ENCODE measurements around the gene VPS29. TPM values are rescaled to one million over a fixed set of nuclear protein-coding genes. Genes with fewer than 3 reads are reported as not detected.

Gene VPS29
- 51.4 and 54.8 TPM in 2 replicates for total RNA-seq

GRCh38 chr12:110501752-110502738 lies at the start of gene VPS29, which contains the start of gene RAD9B:
Gene VPS29 (minus strand): TSS chr12:110502111. CDS start chr12:110502051, 60 bp downstream.
Gene RAD9B (plus strand): TSS chr12:110502331. CDS start chr12:110502338, 7 bp downstream.
- no peaks in the 10 kb centered on the region for H3K9me3 ChIP-seq (ENCODE audit: low read depth, low read length)
- peak within 1 kb of the TSS; percentile 81 for H3K4me3 ChIP-seq (ENCODE audit: insufficient read depth, low read length)
- peak within 1 kb of the TSS; percentile 78 for H3K27ac ChIP-seq (ENCODE audit: low read depth, low read length)
- peak within 1 kb of the TSS; percentile 83 for H3K4me2 ChIP-seq (ENCODE audit: insufficient read depth, low read length)
- H3K27me3 ChIP-seq (ENCODE audit: insufficient read depth, low read length), result no peaks in the 10 kb centered on the region
- H3K4me1 ChIP-seq (ENCODE audit: insufficient read depth, low read length), result peaks cover 30% of the 10 kb centered on the region
- DNase-seq (ENCODE audit: insufficient read length, low spot score, missing footprints), result peak; percentile 97
- TF ChIP-seq, protein P1, sequence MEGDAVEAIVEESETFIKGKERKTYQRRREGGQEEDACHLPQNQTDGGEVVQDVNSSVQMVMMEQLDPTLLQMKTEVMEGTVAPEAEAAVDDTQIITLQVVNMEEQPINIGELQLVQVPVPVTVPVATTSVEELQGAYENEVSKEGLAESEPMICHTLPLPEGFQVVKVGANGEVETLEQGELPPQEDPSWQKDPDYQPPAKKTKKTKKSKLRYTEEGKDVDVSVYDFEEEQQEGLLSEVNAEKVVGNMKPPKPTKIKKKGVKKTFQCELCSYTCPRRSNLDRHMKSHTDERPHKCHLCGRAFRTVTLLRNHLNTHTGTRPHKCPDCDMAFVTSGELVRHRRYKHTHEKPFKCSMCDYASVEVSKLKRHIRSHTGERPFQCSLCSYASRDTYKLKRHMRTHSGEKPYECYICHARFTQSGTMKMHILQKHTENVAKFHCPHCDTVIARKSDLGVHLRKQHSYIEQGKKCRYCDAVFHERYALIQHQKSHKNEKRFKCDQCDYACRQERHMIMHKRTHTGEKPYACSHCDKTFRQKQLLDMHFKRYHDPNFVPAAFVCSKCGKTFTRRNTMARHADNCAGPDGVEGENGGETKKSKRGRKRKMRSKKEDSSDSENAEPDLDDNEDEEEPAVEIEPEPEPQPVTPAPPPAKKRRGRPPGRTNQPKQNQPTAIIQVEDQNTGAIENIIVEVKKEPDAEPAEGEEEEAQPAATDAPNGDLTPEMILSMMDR (IDR thresholded peaks at IDR 0.05; ENCODE audit: extremely low read depth, low read depth, low read length), result no peak
- H3K36me3 ChIP-seq (ENCODE audit: insufficient read depth, low read length), result peaks cover 15% of the 10 kb centered on the region
- H2AFZ ChIP-seq (ENCODE audit: low read length), result peak within 1 kb of the TSS; percentile 96
- peaks cover 47% of the 10 kb centered on the region for H3K79me2 ChIP-seq (ENCODE audit: insufficient read depth, low read length)
- no peaks in the 10 kb centered on the region for H4K20me1 ChIP-seq (ENCODE audit: insufficient read depth, low read length)

DNA sequence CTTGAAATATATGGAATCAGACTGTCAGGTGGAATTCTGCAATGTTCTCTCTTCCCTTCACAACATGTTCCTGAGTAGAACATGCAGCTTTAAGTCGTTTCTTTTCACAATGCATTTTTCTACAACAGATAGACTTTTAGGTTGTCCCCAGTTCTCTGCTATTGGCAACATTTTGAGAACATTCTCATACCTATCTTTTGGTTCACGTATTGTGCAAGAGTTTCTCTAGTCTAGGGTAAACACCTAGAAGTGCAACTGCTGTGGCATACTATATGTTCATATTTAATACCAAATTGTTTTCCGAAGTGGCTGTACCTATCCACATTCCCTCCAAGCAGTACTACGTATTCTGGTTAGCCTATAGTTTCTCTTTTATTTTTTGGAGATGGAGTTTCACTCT lies 49.1 kb upstream of the VPS29 start:
- Histone ChIP-seq H3K27ac (ENCODE audit: low read depth, low read length) (no peak overlapping the region), H3K27me3 (ENCODE audit: insufficient read depth, low read length) (no peaks in the 10 kb centered on the region), H3K79me2 (ENCODE audit: insufficient read depth, low read length) (peaks cover 16% of the 10 kb centered on the region), H3K4me3 (ENCODE audit: insufficient read depth, low read length) (no peak overlapping the region), H2AFZ (ENCODE audit: low read length) (no peak overlapping the region), H4K20me1 (ENCODE audit: insufficient read depth, low read length) (peaks cover 39% of the 10 kb centered on the region), H3K36me3 (ENCODE audit: insufficient read depth, low read length) (no peaks in the 10 kb centered on the region), H3K4me1 (ENCODE audit: insufficient read depth, low read length) (peaks cover 27% of the 10 kb centered on the region), H3K9me3 (ENCODE audit: low read depth, low read length) (no peaks in the 10 kb centered on the region), H3K4me2 (ENCODE audit: insufficient read depth, low read length) (no peak overlapping the region)
- TF ChIP-seq, protein P1 (IDR thresholded peaks at IDR 0.05; ENCODE audit: extremely low read depth, low read depth, low read length), result no peak
- no peak for DNase-seq (ENCODE audit: insufficient read length, low spot score, missing footprints)

DNA sequence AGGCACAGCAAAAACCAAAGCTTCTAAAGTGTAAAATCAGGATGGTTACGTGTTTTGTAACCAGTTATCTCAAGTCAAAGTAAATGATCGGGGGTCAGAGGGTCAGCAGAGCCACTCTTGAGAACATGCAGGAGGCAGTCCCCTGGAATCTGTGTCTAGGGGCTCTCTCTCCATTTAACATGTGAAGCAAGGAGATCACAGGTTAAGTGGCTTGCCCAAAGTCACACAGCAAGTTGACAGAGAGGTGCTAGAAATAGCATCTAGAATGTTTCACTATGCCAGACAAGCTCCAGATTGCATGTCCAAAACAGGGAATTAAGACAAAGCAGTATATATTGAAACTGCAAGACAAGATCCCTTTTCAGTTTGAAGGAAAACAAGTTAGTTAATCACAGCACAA lies 47.8 kb upstream of the VPS29 start:
- Histone ChIP-seq H3K4me1 (ENCODE audit: insufficient read depth, low read length) (peaks cover 24% of the 10 kb centered on the region), H4K20me1 (ENCODE audit: insufficient read depth, low read length) (peaks cover 41% of the 10 kb centered on the region), H2AFZ (ENCODE audit: low read length) (no peak overlapping the region), H3K79me2 (ENCODE audit: insufficient read depth, low read length) (peaks cover 11% of the 10 kb centered on the region), H3K4me3 (ENCODE audit: insufficient read depth, low read length) (no peak overlapping the region), H3K27me3 (ENCODE audit: insufficient read depth, low read length) (no peaks in the 10 kb centered on the region), H3K9me3 (ENCODE audit: low read depth, low read length) (no peaks in the 10 kb centered on the region), H3K27ac (ENCODE audit: low read depth, low read length) (no peak overlapping the region), H3K36me3 (ENCODE audit: insufficient read depth, low read length) (no peaks in the 10 kb centered on the region), H3K4me2 (ENCODE audit: insufficient read depth, low read length) (no peak overlapping the region)
- peak; percentile 27 for DNase-seq (ENCODE audit: insufficient read length, low spot score, missing footprints)
- TF ChIP-seq, protein P1 (IDR thresholded peaks at IDR 0.05; ENCODE audit: extremely low read depth, low read depth, low read length), result no peak

DNA sequence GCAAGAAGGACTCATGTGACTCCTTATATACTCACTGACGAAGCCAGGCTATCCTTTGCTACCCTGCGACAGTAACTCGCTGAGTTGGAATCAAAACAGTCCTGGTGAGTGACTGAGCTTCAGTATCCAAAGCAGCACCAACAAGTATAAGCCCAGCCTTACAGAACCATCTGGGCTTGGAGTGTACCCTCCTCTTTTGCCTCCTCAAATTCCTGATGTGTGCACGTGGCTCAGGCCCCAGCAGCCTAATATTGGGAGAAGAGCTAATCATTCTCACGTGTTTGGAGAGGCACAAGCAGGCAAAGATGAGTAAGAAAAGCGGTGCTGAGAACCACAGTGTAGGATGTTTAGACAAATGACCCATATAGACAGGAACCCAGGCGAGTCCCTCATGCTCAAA lies 46.8 kb upstream of the VPS29 start:
- no peak for DNase-seq (ENCODE audit: insufficient read length, low spot score, missing footprints)
- H3K27ac ChIP-seq (ENCODE audit: low read depth, low read length), result no peak overlapping the region
- peaks cover 41% of the 10 kb centered on the region for H4K20me1 ChIP-seq (ENCODE audit: insufficient read depth, low read length)

More for the DNA sequence above, 46.8 kb upstream of the VPS29 start:
- Histone ChIP-seq H2AFZ (ENCODE audit: low read length) (no peak overlapping the region), H3K79me2 (ENCODE audit: insufficient read depth, low read length) (peaks cover 4% of the 10 kb centered on the region), H3K4me1 (ENCODE audit: insufficient read depth, low read length) (peaks cover 24% of the 10 kb centered on the region), H3K27me3 (ENCODE audit: insufficient read depth, low read length) (no peaks in the 10 kb centered on the region), H3K36me3 (ENCODE audit: insufficient read depth, low read length) (no peaks in the 10 kb centered on the region), H3K9me3 (ENCODE audit: low read depth, low read length) (no peaks in the 10 kb centered on the region), H3K4me3 (ENCODE audit: insufficient read depth, low read length) (no peak overlapping the region), H3K4me2 (ENCODE audit: insufficient read depth, low read length) (no peak overlapping the region)
- TF ChIP-seq, protein P1 (IDR thresholded peaks at IDR 0.05; ENCODE audit: extremely low read depth, low read depth, low read length), result no peak

Data from osteoblast (primary cell).